Activated naive CD8-positive, alpha-beta T cell treated with anti-CD3 and anti-CD28 coated beads for 36 hours (primary cell): Measurements from ENCODE around the gene MCCD1. TPM values are rescaled to one million over a fixed set of nuclear protein-coding genes. Genes with fewer than 3 reads are reported as not detected.
A peak's percentile ranks its signal among the peaks of the same experiment; 100 is the strongest.

Experiments used
- DNase-seq: peaks from one replicate; pipeline ENCODE4 v3.0.0; 2021
- H3K27ac Mint-ChIP-seq: one replicate; pipeline ENCODE4 v1.8.0; 2022; ENCODE audit warnings: mild to moderate bottlenecking, moderate library complexity, mixed read lengths
- H3K27me3 Mint-ChIP-seq: one replicate; pipeline ENCODE4 v1.8.0; 2022; ENCODE audit warnings: mild to moderate bottlenecking, mixed read lengths
- H3K36me3 Mint-ChIP-seq: one replicate; pipeline ENCODE4 v1.8.0; 2021; ENCODE audit warnings: mild to moderate bottlenecking, mixed read lengths
- H3K4me1 Mint-ChIP-seq: one replicate; pipeline ENCODE4 v1.8.0; 2021; ENCODE audit warnings: mixed read lengths
- H3K4me3 Mint-ChIP-seq: one replicate; pipeline ENCODE4 v1.8.0; 2022; ENCODE audit warnings: mild to moderate bottlenecking, moderate library complexity, mixed read lengths
- H3K9me3 Mint-ChIP-seq: one replicate; pipeline ENCODE4 v1.8.0; 2022; ENCODE audit warnings: mixed read lengths
- total RNA-seq, 2 experiments: library from RNA; stranded (reverse); gene quantifications; one replicate each; pipeline ENCODE4 v1.2.3, GENCODE V29; 2021

MCCD1 gene
- total RNA-seq, 2 experiments from 2014 or later = not detected

- peak overlapping the region; percentile 92 for H3K27ac Mint-ChIP-seq
- H3K4me3 Mint-ChIP-seq = peak overlapping the region; percentile 93
- H3K4me1 Mint-ChIP-seq = peaks cover 49% of the 10 kb centered on the region
- no peaks in the 10 kb centered on the region for H3K27me3 Mint-ChIP-seq
- H3K36me3 Mint-ChIP-seq = peaks cover 72% of the 10 kb centered on the region
- DNase-seq = no peak
- H3K9me3 Mint-ChIP-seq = no peaks in the 10 kb centered on the region
These were observed 50.4 kb downstream of the MCCD1 start for GRCh38 chr6:31579119-31579505.

Other genes with a start within 250 kb of the MCCD1 start
- 1,000 to 10,000 TPM; 2,753 to 2,773 TPM for gene HLA-B, start 171.8 kb upstream of the MCCD1 start, total RNA-seq
- gene MICA, start 125.4 kb upstream of the MCCD1 start, total RNA-seq = 10 to 100 TPM; 10.5 to 11.3 TPM
- 10 to 100 TPM; 17.7 to 18.5 TPM for gene MICB, start 30.8 kb upstream of the MCCD1 start, total RNA-seq
- gene DDX39B, start 13.0 kb downstream of the MCCD1 start, total RNA-seq = 100 to 1,000 TPM; 570 to 580 TPM
- gene ATP6V1G2, start 17.6 kb downstream of the MCCD1 start, total RNA-seq = 1 to 10 TPM; 1.0 to 1.5 TPM
- gene NFKBIL1, start 18.6 kb downstream of the MCCD1 start, total RNA-seq = 10 to 100 TPM; 10.6 TPM
- 100 to 1,000 TPM; 328 to 335 TPM for gene LTA, start 43.3 kb downstream of the MCCD1 start, total RNA-seq
- gene TNF, start 46.6 kb downstream of the MCCD1 start, total RNA-seq = 100 to 1,000 TPM; 114 to 115 TPM
- gene LTB, start 53.5 kb downstream of the MCCD1 start, total RNA-seq = 100 to 1,000 TPM; 273 TPM
- gene LST1, start 57.3 kb downstream of the MCCD1 start, total RNA-seq = 10 to 100 TPM; 29.1 TPM
- gene NCR3, start 64.0 kb downstream of the MCCD1 start, total RNA-seq = 10 to 100 TPM; 28.7 to 31.2 TPM
- gene AIF1, start 86.3 kb downstream of the MCCD1 start, total RNA-seq = 100 to 1,000 TPM; 150 to 157 TPM
- gene PRRC2A, start 91.8 kb downstream of the MCCD1 start, total RNA-seq = 100 to 1,000 TPM; 244 to 252 TPM
- gene BAG6, start 123.7 kb downstream of the MCCD1 start, total RNA-seq = 100 to 1,000 TPM; 244 to 246 TPM
- 1 to 10 TPM; 5.1 to 5.7 TPM for gene APOM, start 126.9 kb downstream of the MCCD1 start, total RNA-seq
- gene C6orf47, start 131.8 kb downstream of the MCCD1 start, total RNA-seq = 10 to 100 TPM; 10.8 to 11.1 TPM
- gene GPANK1, start 136.0 kb downstream of the MCCD1 start, total RNA-seq = 10 to 100 TPM; 33.3 to 37.0 TPM
- 100 to 1,000 TPM; 297 to 307 TPM for gene CSNK2B, start 137.1 kb downstream of the MCCD1 start, total RNA-seq
- gene LY6G5B, start 141.0 kb downstream of the MCCD1 start, total RNA-seq = 10 to 100 TPM; 17.6 to 21.4 TPM
- 1 to 10 TPM; 2.3 to 2.4 TPM for gene LY6G5C, start 152.1 kb downstream of the MCCD1 start, total RNA-seq
- 10 to 100 TPM; 33.3 to 35.8 TPM for gene ABHD16A, start 174.4 kb downstream of the MCCD1 start, total RNA-seq
- not detected for gene LY6G6F, start 177.9 kb downstream of the MCCD1 start, total RNA-seq
- gene LY6G6D, start 186.4 kb downstream of the MCCD1 start, total RNA-seq = not detected
- not detected for gene LY6G6C, start 192.8 kb downstream of the MCCD1 start, total RNA-seq
- gene MPIG6B, start 194.4 kb downstream of the MCCD1 start, total RNA-seq = under 1 TPM; 0.16 to 0.56 TPM
- 1 to 10 TPM; 3.5 to 3.8 TPM for gene DDAH2, start 200.3 kb downstream of the MCCD1 start, total RNA-seq
- gene CLIC1, start 207.6 kb downstream of the MCCD1 start, total RNA-seq = 100 to 1,000 TPM; 328 to 329 TPM
- gene MSH5, start 211.0 kb downstream of the MCCD1 start, total RNA-seq = 10 to 100 TPM; 48.1 to 53.4 TPM
- 1 to 10 TPM; 7.6 to 9.5 TPM for gene SAPCD1, start 233.7 kb downstream of the MCCD1 start, total RNA-seq
- gene VWA7, start 248.4 kb downstream of the MCCD1 start, total RNA-seq = 1 to 10 TPM; 1.6 to 1.7 TPM